ENCODE data around the gene ZFYVE28. TPM values are rescaled to one million over a fixed set of nuclear protein-coding genes. Genes with fewer than 3 reads are reported as not detected.

ZFYVE28 gene
- total RNA-seq, 1 donor from 2014 or later = 0.39 TPM

GRCh38 chr4:2290488-2290887 lies 128.0 kb downstream of the ZFYVE28 start:
- Histone ChIP-seq H3K79me2 (ENCODE audit: low read depth) (no peaks in the 10 kb centered on the region), H3K36me3 (no peaks in the 10 kb centered on the region), H3F3A (ENCODE audit: low read depth) (no peaks in the 10 kb centered on the region), H3K4me3 (no peak overlapping the region), H3K27ac (no peak overlapping the region), H3K9ac (no peak overlapping the region), H3K4me1 (peaks cover 19% of the 10 kb centered on the region), H2AFZ (replicated peaks) (no peak overlapping the region), H3K27me3 (no peaks in the 10 kb centered on the region), H3K4me2 (no peak overlapping the region), H3K9me3 (ENCODE audit: low read depth) (no peaks in the 10 kb centered on the region), H4K20me1 (ENCODE audit: low read depth) (no peaks in the 10 kb centered on the region)
- TF ChIP-seq CTCF (IDR thresholded peaks at IDR 0.05) = no peak
- no peak for TF ChIP-seq EZH2phosphoT487 (IDR thresholded peaks at IDR 0.05)
- TF ChIP-seq EZH2 (IDR thresholded peaks at IDR 0.05) = no peak
- peaks cover 5% of the 10 kb centered on the region for H3K27me3 Mint-ChIP-seq (ENCODE audit: insufficient read depth, low read depth)
- H3K36me3 Mint-ChIP-seq = no peaks in the 10 kb centered on the region
- H3K9me3 Mint-ChIP-seq = no peaks in the 10 kb centered on the region
- peaks cover 20% of the 10 kb centered on the region for H3K4me1 Mint-ChIP-seq
- H3K4me3 Mint-ChIP-seq = no peak overlapping the region
- H3K27ac Mint-ChIP-seq = no peak overlapping the region
- DNase-seq (ENCODE audit: low spot score) = no peak

- no peak overlapping the region for H3K4me3 ChIP-seq
- TF ChIP-seq EZH2 (IDR thresholded peaks at IDR 0.05) = no peak
- TF ChIP-seq EZH2phosphoT487 (IDR thresholded peaks at IDR 0.05) = no peak
- no peak for TF ChIP-seq CTCF (IDR thresholded peaks at IDR 0.05)
- H3K9me3 Mint-ChIP-seq = no peaks in the 10 kb centered on the region
- H3K9me3 ChIP-seq (ENCODE audit: low read depth) = no peaks in the 10 kb centered on the region
- no peak overlapping the region for H3K4me3 Mint-ChIP-seq
- no peak overlapping the region for H3K9ac ChIP-seq
- no peaks in the 10 kb centered on the region for H3K27me3 ChIP-seq
- no peak overlapping the region for H2AFZ ChIP-seq (replicated peaks)
- peaks cover 19% of the 10 kb centered on the region for H3K4me1 ChIP-seq
- H3K27me3 Mint-ChIP-seq (ENCODE audit: insufficient read depth, low read depth) = peaks cover 6% of the 10 kb centered on the region
- H3K36me3 ChIP-seq = no peaks in the 10 kb centered on the region
- H3K36me3 Mint-ChIP-seq = no peaks in the 10 kb centered on the region
- no peak overlapping the region for H3K4me2 ChIP-seq
- H3K79me2 ChIP-seq (ENCODE audit: low read depth) = no peaks in the 10 kb centered on the region
- no peak overlapping the region for H3K27ac ChIP-seq
- H3K4me1 Mint-ChIP-seq = peaks cover 20% of the 10 kb centered on the region
- no peaks in the 10 kb centered on the region for H4K20me1 ChIP-seq (ENCODE audit: low read depth)
- no peaks in the 10 kb centered on the region for H3F3A ChIP-seq (ENCODE audit: low read depth)
- no peak for DNase-seq (ENCODE audit: low spot score)
- H3K27ac Mint-ChIP-seq = no peak overlapping the region
Observed at GRCh38 chr4:2289955-2290333, 128.5 kb downstream of the ZFYVE28 start.

- TF ChIP-seq EZH2 (IDR thresholded peaks at IDR 0.05) (no peak), CTCF (IDR thresholded peaks at IDR 0.05) (no peak), EZH2phosphoT487 (IDR thresholded peaks at IDR 0.05) (no peak)
- no peaks in the 10 kb centered on the region for H3K9me3 ChIP-seq (ENCODE audit: low read depth)
- no peak for DNase-seq (ENCODE audit: low spot score)
- H2AFZ ChIP-seq (replicated peaks) = no peak overlapping the region
- H3K9ac ChIP-seq = no peak overlapping the region
- no peaks in the 10 kb centered on the region for H3K79me2 ChIP-seq (ENCODE audit: low read depth)
- H3K36me3 ChIP-seq = no peaks in the 10 kb centered on the region
- Mint-ChIP-seq H3K27me3 (ENCODE audit: insufficient read depth, low read depth) (peaks cover 6% of the 10 kb centered on the region), H3K4me1 (peaks cover 20% of the 10 kb centered on the region), H3K9me3 (no peaks in the 10 kb centered on the region), H3K36me3 (no peaks in the 10 kb centered on the region), H3K4me3 (no peak overlapping the region), H3K27ac (no peak overlapping the region)
- H4K20me1 ChIP-seq (ENCODE audit: low read depth) = no peaks in the 10 kb centered on the region
- peaks cover 19% of the 10 kb centered on the region for H3K4me1 ChIP-seq
- no peak overlapping the region for H3K4me3 ChIP-seq
- H3K27ac ChIP-seq = no peak overlapping the region
- no peaks in the 10 kb centered on the region for H3F3A ChIP-seq (ENCODE audit: low read depth)
- H3K27me3 ChIP-seq = no peaks in the 10 kb centered on the region
- H3K4me2 ChIP-seq = no peak overlapping the region
Observed at GRCh38 chr4:2289311-2289954, 129.0 kb downstream of the ZFYVE28 start.
